H1 (cell line): Measurements from ENCODE around the gene CASQ2. TPM values are rescaled to one million over a fixed set of nuclear protein-coding genes. Genes with fewer than 3 reads are reported as not detected.

Source experiments
- CHD1 ChIP-seq: IDR thresholded peaks from 2 replicates; pipeline ENCODE4 v1.6.1; 2012; ENCODE audit warnings: low read depth, low read length, improper control_type of control experiment
- GABPA ChIP-seq: IDR thresholded peaks from 2 replicates; pipeline ENCODE4 v1.6.1; 2011; ENCODE audit warnings: mild to moderate bottlenecking, low read length, moderate library complexity, borderline replicate concordance; ENCODE audit not compliant: insufficient read depth
- KDM4A ChIP-seq: IDR thresholded peaks from one replicate; pipeline ENCODE4 v1.7.1; 2012; ENCODE audit warnings: low read depth, mild to moderate bottlenecking, moderate library complexity, low read length, inconsistent platforms; ENCODE audit not compliant: severe bottlenecking
- POLR2AphosphoS5 ChIP-seq: IDR thresholded peaks from 2 replicates; pipeline ENCODE4 v1.6.1; 2011; ENCODE audit warnings: low read depth, low read length
- TAF1 ChIP-seq: IDR thresholded peaks from 2 replicates; pipeline ENCODE4 v1.6.1; 2011; ENCODE audit warnings: mild to moderate bottlenecking, low read depth, low read length
- TEAD4 ChIP-seq: IDR thresholded peaks from 2 replicates; pipeline ENCODE4 v1.6.1; 2012; ENCODE audit warnings: low read depth, low read length, inconsistent platforms, mixed read lengths
- YY1 ChIP-seq: IDR thresholded peaks from 2 replicates; pipeline ENCODE4 v1.6.1; 2011; ENCODE audit warnings: low read depth, mild to moderate bottlenecking, low read length
- ZNF274 ChIP-seq: IDR thresholded peaks from 2 replicates; pipeline ENCODE4 v1.7.0; 2012; ENCODE audit warnings: low read length, borderline replicate concordance; ENCODE audit errors: extremely low read depth
- polyA plus RNA-seq, 7 experiments: library from polyadenylated mRNA; depleted of rRNA in 3 of 7; stranded (reverse) in 5 of 7; unstranded in 2 of 7; fragments of >200 nt in 5 of 7; fragments of 200-250 nt in 2 of 7; gene quantifications; 1 replicate in 5 of 7; 2 replicates in 1 of 7; 4 replicates in 1 of 7; pipeline versions ENCODE4 v1.2.1 to v1.2.3, GENCODE V29; 2011 to 2013; ENCODE audit warnings: missing spikeins in 2 of 7, mixed read lengths in 2 of 7
- total RNA-seq: library from RNA; stranded (reverse); fragmentation: NEBNext Ultra II Directional; extraction: Animal tissue kit (Norgen Biotek cat#: 25700); gene quantifications from 2 replicates; pipeline ENCODE4 v1.2.1, GENCODE V29; 2021
- TF ChIP-seq, protein P1 (sequence below): fragments of 300-600 bp; sonication (generic); IDR thresholded peaks from 2 replicates; pipeline ENCODE4 v1.7.1; 2012; ENCODE audit warnings: low read length, moderate library complexity, mild to moderate bottlenecking, inconsistent platforms; ENCODE audit not compliant: insufficient replicate concordance
- TF ChIP-seq, protein P2 (sequence below), 3 experiments: IDR thresholded peaks; 1 replicate in 2 of 3; 2 replicates in 1 of 3; pipeline versions ENCODE4 v1.5.1 to v1.6.1; 2011; ENCODE audit warnings: low read length in 3 of 3, mild to moderate bottlenecking in 3 of 3, inconsistent platforms in 2 of 3, low read depth in 1 of 3, moderate library complexity in 1 of 3; ENCODE audit not compliant: insufficient read depth in 1 of 3; ENCODE audit errors: control extremely low read depth in 1 of 3

Gene CASQ2
- total and polyA plus RNA-seq, 2 of the 8 experiments (the other 6 are each of a cell fraction or from before 2014, with no cell fraction given): not detected

DNA sequence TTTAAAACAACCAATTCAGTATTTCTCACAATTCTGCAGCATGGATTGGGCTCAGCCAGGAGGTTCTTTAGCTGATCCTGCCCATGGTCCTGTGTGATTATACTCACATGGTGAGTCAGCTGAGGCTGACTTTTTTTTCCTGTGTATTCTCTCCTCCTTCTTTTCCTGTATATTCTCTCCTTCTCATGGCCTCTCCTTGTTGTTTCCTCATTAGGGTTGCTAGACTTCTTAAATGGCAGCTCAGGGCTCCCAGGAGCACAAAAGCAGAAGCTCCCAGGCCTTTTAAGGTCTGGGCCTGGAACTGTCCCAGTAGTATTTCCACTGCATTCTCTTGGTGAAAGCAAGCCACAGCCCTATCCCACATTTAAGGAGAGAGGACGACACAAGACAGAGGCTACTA, 99.9 kb downstream of the CASQ2 start (continued):
- TF ChIP-seq, protein P1, sequence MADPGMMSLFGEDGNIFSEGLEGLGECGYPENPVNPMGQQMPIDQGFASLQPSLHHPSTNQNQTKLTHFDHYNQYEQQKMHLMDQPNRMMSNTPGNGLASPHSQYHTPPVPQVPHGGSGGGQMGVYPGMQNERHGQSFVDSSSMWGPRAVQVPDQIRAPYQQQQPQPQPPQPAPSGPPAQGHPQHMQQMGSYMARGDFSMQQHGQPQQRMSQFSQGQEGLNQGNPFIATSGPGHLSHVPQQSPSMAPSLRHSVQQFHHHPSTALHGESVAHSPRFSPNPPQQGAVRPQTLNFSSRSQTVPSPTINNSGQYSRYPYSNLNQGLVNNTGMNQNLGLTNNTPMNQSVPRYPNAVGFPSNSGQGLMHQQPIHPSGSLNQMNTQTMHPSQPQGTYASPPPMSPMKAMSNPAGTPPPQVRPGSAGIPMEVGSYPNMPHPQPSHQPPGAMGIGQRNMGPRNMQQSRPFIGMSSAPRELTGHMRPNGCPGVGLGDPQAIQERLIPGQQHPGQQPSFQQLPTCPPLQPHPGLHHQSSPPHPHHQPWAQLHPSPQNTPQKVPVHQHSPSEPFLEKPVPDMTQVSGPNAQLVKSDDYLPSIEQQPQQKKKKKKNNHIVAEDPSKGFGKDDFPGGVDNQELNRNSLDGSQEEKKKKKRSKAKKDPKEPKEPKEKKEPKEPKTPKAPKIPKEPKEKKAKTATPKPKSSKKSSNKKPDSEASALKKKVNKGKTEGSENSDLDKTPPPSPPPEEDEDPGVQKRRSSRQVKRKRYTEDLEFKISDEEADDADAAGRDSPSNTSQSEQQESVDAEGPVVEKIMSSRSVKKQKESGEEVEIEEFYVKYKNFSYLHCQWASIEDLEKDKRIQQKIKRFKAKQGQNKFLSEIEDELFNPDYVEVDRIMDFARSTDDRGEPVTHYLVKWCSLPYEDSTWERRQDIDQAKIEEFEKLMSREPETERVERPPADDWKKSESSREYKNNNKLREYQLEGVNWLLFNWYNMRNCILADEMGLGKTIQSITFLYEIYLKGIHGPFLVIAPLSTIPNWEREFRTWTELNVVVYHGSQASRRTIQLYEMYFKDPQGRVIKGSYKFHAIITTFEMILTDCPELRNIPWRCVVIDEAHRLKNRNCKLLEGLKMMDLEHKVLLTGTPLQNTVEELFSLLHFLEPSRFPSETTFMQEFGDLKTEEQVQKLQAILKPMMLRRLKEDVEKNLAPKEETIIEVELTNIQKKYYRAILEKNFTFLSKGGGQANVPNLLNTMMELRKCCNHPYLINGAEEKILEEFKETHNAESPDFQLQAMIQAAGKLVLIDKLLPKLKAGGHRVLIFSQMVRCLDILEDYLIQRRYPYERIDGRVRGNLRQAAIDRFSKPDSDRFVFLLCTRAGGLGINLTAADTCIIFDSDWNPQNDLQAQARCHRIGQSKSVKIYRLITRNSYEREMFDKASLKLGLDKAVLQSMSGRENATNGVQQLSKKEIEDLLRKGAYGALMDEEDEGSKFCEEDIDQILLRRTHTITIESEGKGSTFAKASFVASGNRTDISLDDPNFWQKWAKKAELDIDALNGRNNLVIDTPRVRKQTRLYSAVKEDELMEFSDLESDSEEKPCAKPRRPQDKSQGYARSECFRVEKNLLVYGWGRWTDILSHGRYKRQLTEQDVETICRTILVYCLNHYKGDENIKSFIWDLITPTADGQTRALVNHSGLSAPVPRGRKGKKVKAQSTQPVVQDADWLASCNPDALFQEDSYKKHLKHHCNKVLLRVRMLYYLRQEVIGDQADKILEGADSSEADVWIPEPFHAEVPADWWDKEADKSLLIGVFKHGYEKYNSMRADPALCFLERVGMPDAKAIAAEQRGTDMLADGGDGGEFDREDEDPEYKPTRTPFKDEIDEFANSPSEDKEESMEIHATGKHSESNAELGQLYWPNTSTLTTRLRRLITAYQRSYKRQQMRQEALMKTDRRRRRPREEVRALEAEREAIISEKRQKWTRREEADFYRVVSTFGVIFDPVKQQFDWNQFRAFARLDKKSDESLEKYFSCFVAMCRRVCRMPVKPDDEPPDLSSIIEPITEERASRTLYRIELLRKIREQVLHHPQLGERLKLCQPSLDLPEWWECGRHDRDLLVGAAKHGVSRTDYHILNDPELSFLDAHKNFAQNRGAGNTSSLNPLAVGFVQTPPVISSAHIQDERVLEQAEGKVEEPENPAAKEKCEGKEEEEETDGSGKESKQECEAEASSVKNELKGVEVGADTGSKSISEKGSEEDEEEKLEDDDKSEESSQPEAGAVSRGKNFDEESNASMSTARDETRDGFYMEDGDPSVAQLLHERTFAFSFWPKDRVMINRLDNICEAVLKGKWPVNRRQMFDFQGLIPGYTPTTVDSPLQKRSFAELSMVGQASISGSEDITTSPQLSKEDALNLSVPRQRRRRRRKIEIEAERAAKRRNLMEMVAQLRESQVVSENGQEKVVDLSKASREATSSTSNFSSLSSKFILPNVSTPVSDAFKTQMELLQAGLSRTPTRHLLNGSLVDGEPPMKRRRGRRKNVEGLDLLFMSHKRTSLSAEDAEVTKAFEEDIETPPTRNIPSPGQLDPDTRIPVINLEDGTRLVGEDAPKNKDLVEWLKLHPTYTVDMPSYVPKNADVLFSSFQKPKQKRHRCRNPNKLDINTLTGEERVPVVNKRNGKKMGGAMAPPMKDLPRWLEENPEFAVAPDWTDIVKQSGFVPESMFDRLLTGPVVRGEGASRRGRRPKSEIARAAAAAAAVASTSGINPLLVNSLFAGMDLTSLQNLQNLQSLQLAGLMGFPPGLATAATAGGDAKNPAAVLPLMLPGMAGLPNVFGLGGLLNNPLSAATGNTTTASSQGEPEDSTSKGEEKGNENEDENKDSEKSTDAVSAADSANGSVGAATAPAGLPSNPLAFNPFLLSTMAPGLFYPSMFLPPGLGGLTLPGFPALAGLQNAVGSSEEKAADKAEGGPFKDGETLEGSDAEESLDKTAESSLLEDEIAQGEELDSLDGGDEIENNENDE: no peak
- TF ChIP-seq KDM4A: no peak
- TF ChIP-seq, protein P2, sequence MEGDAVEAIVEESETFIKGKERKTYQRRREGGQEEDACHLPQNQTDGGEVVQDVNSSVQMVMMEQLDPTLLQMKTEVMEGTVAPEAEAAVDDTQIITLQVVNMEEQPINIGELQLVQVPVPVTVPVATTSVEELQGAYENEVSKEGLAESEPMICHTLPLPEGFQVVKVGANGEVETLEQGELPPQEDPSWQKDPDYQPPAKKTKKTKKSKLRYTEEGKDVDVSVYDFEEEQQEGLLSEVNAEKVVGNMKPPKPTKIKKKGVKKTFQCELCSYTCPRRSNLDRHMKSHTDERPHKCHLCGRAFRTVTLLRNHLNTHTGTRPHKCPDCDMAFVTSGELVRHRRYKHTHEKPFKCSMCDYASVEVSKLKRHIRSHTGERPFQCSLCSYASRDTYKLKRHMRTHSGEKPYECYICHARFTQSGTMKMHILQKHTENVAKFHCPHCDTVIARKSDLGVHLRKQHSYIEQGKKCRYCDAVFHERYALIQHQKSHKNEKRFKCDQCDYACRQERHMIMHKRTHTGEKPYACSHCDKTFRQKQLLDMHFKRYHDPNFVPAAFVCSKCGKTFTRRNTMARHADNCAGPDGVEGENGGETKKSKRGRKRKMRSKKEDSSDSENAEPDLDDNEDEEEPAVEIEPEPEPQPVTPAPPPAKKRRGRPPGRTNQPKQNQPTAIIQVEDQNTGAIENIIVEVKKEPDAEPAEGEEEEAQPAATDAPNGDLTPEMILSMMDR (IDR thresholded peaks at IDR 0.05; ENCODE audit: control extremely low read depth in 1 of 3, insufficient read depth in 1 of 3, low read depth in 1 of 3, low read length in 3 of 3): no peak
- TF ChIP-seq TAF1: no peak
- no peak for TF ChIP-seq ZNF274
- no peak for TF ChIP-seq GABPA
- no peak for TF ChIP-seq YY1
- TF ChIP-seq TEAD4: no peak
- no peak for TF ChIP-seq POLR2AphosphoS5
- TF ChIP-seq CHD1: no peak
